Endothelial cell of umbilical vein (primary cell): ENCODE results near the gene THEM5. TPM values are rescaled to one million over a fixed set of nuclear protein-coding genes. Genes with fewer than 3 reads are reported as not detected.
A peak's percentile ranks its signal among the peaks of the same experiment; 100 is the strongest.

ENCODE experiments used
- BruUV-seq: library from RNA; stranded (reverse); fragments of 400-500 nt; replicated peaks from 2 replicates; lab custom pipeline; 2021; lab: Mats Ljungman, UMichigan
- CTCF ChIA-PET: fragments of 300-600, 350-600 bp; sonication (Branson Sonifier 250); formaldehyde crosslinking; loops from one replicate; lab custom pipeline; 2021; ENCODE audit warnings: antibody characterized with exemption, inconsistent platforms; lab: Charles Lee
- POLR2A ChIA-PET: fragments of 300-600, 350-600 bp; sonication (Branson Sonifier 250); formaldehyde crosslinking; loops from one replicate; lab custom pipeline; 2021; ENCODE audit warnings: antibody characterized with exemption, inconsistent platforms; lab: Charles Lee
- DNase-seq: peaks from one replicate; pipeline ENCODE4 v3.0.0-alpha.2; 2011; ENCODE audit warnings: low read depth, low spot score
- FAIRE-seq: peaks from 2 replicates; lab custom pipeline; 2011; peaks lifted over from hg19 to GRCh38; lab: Jason Lieb, UNC
- H2AFZ ChIP-seq: 2 replicates; pipeline ENCODE4 v1.6.0; 2012; ENCODE audit warnings: low read depth, low read length, control low read depth, inconsistent platforms
- H3K27ac ChIP-seq: 2 replicates; pipeline ENCODE4 v1.5.1; 2011; ENCODE audit warnings: low read depth, mild to moderate bottlenecking, control low read depth, low read length, moderate library complexity; ENCODE audit not compliant: insufficient read depth
- H3K27me3 ChIP-seq, 2 experiments: 2 replicates each; pipeline versions ENCODE4 v1.6.0 to v1.6.1; 2011; ENCODE audit warnings: low read length in 2 of 2, mixed read lengths in 1 of 2; ENCODE audit not compliant: control insufficient read depth in 2 of 2, insufficient read depth in 2 of 2
- H3K36me3 ChIP-seq, 2 experiments: 2 replicates in 1 of 2; 3 replicates in 1 of 2; pipeline ENCODE4 v1.5.1; 2011; ENCODE audit warnings: low read length in 2 of 2, mild to moderate bottlenecking in 1 of 2, moderate library complexity in 1 of 2; ENCODE audit not compliant: control insufficient read depth in 2 of 2, insufficient read depth in 2 of 2; ENCODE audit errors: extremely low read depth in 1 of 2
- H3K4me1 ChIP-seq: 3 replicates; pipeline ENCODE4 v1.5.1; 2011; ENCODE audit warnings: mild to moderate bottlenecking, low read length; ENCODE audit not compliant: control insufficient read depth, insufficient read depth; ENCODE audit errors: extremely low read depth
- H3K4me2 ChIP-seq: 2 replicates; pipeline ENCODE4 v1.6.1; 2011; ENCODE audit warnings: low read length, control low read depth, mixed read lengths; ENCODE audit not compliant: insufficient read depth
- H3K4me3 ChIP-seq, 3 experiments: fragments of 200-600 bp in 1 of 3; sonication (generic), shearing (Covaris generic) in 1 of 3; replicated peaks in 1 of 3; 2 replicates each; pipeline ENCODE4 v1.5.1; 2011 to 2016; ENCODE audit warnings: control low read depth in 3 of 3, low read length in 3 of 3, mild to moderate bottlenecking in 2 of 3, inconsistent platforms in 1 of 3, low read depth in 1 of 3, moderate library complexity in 1 of 3; ENCODE audit not compliant: insufficient read depth in 1 of 3
- H3K79me2 ChIP-seq: 2 replicates; pipeline ENCODE4 v1.6.0; 2012; ENCODE audit warnings: low read length, inconsistent platforms; ENCODE audit not compliant: control insufficient read depth, insufficient read depth
- H3K9ac ChIP-seq: replicated peaks from 2 replicates; pipeline ENCODE3; 2011; ENCODE audit warnings: low read length, control low read depth; ENCODE audit not compliant: insufficient read depth; ENCODE audit errors: extremely low read depth
- H3K9me1 ChIP-seq: replicated peaks from 3 replicates; pipeline ENCODE4 v1.6.0; 2011; ENCODE audit warnings: mild to moderate bottlenecking, low read length; ENCODE audit not compliant: control insufficient read depth, insufficient read depth; ENCODE audit errors: extremely low read depth
- H3K9me3 ChIP-seq: replicated peaks from 2 replicates; pipeline ENCODE4 v1.5.1; 2012; ENCODE audit warnings: low read length, inconsistent platforms; ENCODE audit not compliant: control insufficient read depth, insufficient read depth
- H4K20me1 ChIP-seq: replicated peaks from 2 replicates; pipeline ENCODE3; 2011; ENCODE audit warnings: mild to moderate bottlenecking, low read length; ENCODE audit not compliant: control insufficient read depth, insufficient read depth; ENCODE audit errors: extremely low read depth
- FOS ChIP-seq: IDR thresholded peaks from 2 replicates; pipeline ENCODE4 v1.6.1; 2011; ENCODE audit warnings: mild to moderate bottlenecking, low read length, moderate library complexity, borderline replicate concordance; ENCODE audit not compliant: insufficient read depth
- JUN ChIP-seq: IDR thresholded peaks from 2 replicates; pipeline ENCODE4 v1.6.1; 2011; ENCODE audit warnings: borderline replicate concordance, low read depth; ENCODE audit not compliant: insufficient read length, insufficient read depth
- MAX ChIP-seq: IDR thresholded peaks from 2 replicates; pipeline ENCODE4 v1.6.1; 2011; ENCODE audit not compliant: insufficient read depth, insufficient read length
- MYC ChIP-seq: IDR thresholded peaks from one replicate; pipeline ENCODE4 v1.6.1; 2011; ENCODE audit warnings: mild to moderate bottlenecking, low read depth, low read length
- POLR2A ChIP-seq: IDR thresholded peaks from 2 replicates; pipeline ENCODE4 v1.6.1; 2012; ENCODE audit warnings: low read depth, mild to moderate bottlenecking, control low read depth, low read length
- POLR2AphosphoS5 ChIP-seq: IDR thresholded peaks from 2 replicates; pipeline ENCODE4 v1.6.1; 2012; ENCODE audit warnings: low read depth, mild to moderate bottlenecking, control low read depth, low read length, moderate library complexity; ENCODE audit not compliant: insufficient read depth
- dilution Hi-C: fragments of 300-500 bp; cut with MboI; formaldehyde crosslinking; loops from one replicate; pipeline ENCODE4 v1.15.0; 2019; ENCODE audit warnings: low sequenced_read_pairs; ENCODE audit not compliant: extremely low pct_ligation_motif_present
- intact Hi-C: fragments of 100-400 bp; cut with micrococcal nuclease; formaldehyde crosslinking; loops from one replicate; pipeline ENCODE4 v1.10.0; 2022
- polyA plus RNA-seq, 4 experiments: library from polyadenylated mRNA; depleted of rRNA in 3 of 4; stranded (reverse) in 3 of 4; unstranded in 1 of 4; fragments of >200 nt; gene quantifications; 2 replicates each; pipeline versions ENCODE4 v1.2.1 to v1.2.3, GENCODE V29; 2011 to 2012; ENCODE audit warnings: missing spikeins in 1 of 4
- total RNA-seq: library from RNA; stranded (reverse); gene quantifications from 2 replicates; pipeline ENCODE4 v1.2.3, GENCODE V29; 2021
- TF ChIP-seq, protein P1 (sequence below), 2 donors: IDR thresholded peaks; 1 replicate in 1 of 2; 2 replicates in 1 of 2; pipeline ENCODE4 v1.5.1; 2011; ENCODE audit warnings: low read length in 2 of 2, mild to moderate bottlenecking in 2 of 2, moderate library complexity in 2 of 2, control low read depth in 1 of 2, inconsistent platforms in 1 of 2, low read depth in 1 of 2; ENCODE audit not compliant: insufficient read depth in 1 of 2; ENCODE audit errors: extremely low read depth in 1 of 2

Gene THEM5
- total and polyA plus RNA-seq, 2 donors (not counting 3 experiments of a cell fraction or from before 2014, with no cell fraction given) = not detected

GRCh38 chr1:151881479-151881878, 28.0 kb upstream of the THEM5 start:
- Histone ChIP-seq H3K4me1 (peaks cover 1% of the 10 kb centered on the region), H4K20me1 (no peaks in the 10 kb centered on the region), H2AFZ (no peak overlapping the region), H3K9ac (no peak overlapping the region), H3K27me3 (no peaks in the 10 kb centered on the region), H3K4me3 (no peak overlapping the region), H3K9me1 (no peaks in the 10 kb centered on the region), H3K9me3 (no peaks in the 10 kb centered on the region), H3K4me2 (no peak overlapping the region), H3K36me3 (no peaks in the 10 kb centered on the region), H3K79me2 (no peaks in the 10 kb centered on the region), H3K27ac (no peak overlapping the region)
- no TSS peak for BruUV-seq
- intact Hi-C loops = no loop called here
- no peak for FAIRE-seq
- peak; percentile 35 for DNase-seq
- TF ChIP-seq POLR2AphosphoS5 (no peak), MAX (no peak), MYC (no peak), POLR2A (no peak), JUN (no peak), FOS (no peak)
- TF ChIP-seq, protein P1, sequence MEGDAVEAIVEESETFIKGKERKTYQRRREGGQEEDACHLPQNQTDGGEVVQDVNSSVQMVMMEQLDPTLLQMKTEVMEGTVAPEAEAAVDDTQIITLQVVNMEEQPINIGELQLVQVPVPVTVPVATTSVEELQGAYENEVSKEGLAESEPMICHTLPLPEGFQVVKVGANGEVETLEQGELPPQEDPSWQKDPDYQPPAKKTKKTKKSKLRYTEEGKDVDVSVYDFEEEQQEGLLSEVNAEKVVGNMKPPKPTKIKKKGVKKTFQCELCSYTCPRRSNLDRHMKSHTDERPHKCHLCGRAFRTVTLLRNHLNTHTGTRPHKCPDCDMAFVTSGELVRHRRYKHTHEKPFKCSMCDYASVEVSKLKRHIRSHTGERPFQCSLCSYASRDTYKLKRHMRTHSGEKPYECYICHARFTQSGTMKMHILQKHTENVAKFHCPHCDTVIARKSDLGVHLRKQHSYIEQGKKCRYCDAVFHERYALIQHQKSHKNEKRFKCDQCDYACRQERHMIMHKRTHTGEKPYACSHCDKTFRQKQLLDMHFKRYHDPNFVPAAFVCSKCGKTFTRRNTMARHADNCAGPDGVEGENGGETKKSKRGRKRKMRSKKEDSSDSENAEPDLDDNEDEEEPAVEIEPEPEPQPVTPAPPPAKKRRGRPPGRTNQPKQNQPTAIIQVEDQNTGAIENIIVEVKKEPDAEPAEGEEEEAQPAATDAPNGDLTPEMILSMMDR (IDR thresholded peaks at IDR 0.05; ENCODE audit: extremely low read depth in 1 of 2, insufficient read depth in 1 of 2, low read depth in 1 of 2, low read length in 2 of 2) = no peak
- CTCF ChIA-PET = interaction anchor here (1.0 to 2.3 kb wide), 14 partner anchors 9 to 188 kb away, joined by 3 to 18 read pairs (median 4); no protein-coding TSS in a partner anchor
- dilution Hi-C loops = no loop called here
- POLR2A ChIA-PET = interaction anchor here (1.0 kb wide), 1 partner anchor 10 kb away, joined by 4 read pairs; no protein-coding TSS in a partner anchor
